ENCODE data around the gene KRT83. TPM values are rescaled to one million over a fixed set of nuclear protein-coding genes. Genes with fewer than 3 reads are reported as not detected.

The KRT83 gene
- total RNA-seq, 1 donor: not detected

Other genes starting within 250 kb of the KRT83 start
- 0.42 TPM for gene SMIM41, start 241.7 kb downstream of the KRT83 start, total RNA-seq
- gene KRT80, start 129.4 kb downstream of the KRT83 start, total RNA-seq: not detected
- gene KRT7, start 88.2 kb downstream of the KRT83 start, total RNA-seq: not detected
- gene KRT86, start 46.8 kb downstream of the KRT83 start, total RNA-seq: 0.21 TPM
- gene KRT81, start 29.9 kb downstream of the KRT83 start, total RNA-seq: not detected
- gene KRT85, start 46.1 kb upstream of the KRT83 start, total RNA-seq: not detected
- not detected for gene KRT84, start 64.3 kb upstream of the KRT83 start, total RNA-seq
- not detected for gene KRT82, start 84.9 kb upstream of the KRT83 start, total RNA-seq
- gene KRT75, start 113.0 kb upstream of the KRT83 start, total RNA-seq: not detected
- gene KRT6B, start 130.7 kb upstream of the KRT83 start, total RNA-seq: not detected
- not detected for gene KRT6C, start 152.4 kb upstream of the KRT83 start, total RNA-seq
- gene KRT6A, start 171.9 kb upstream of the KRT83 start, total RNA-seq: not detected
- 0.42 TPM for gene KRT5, start 199.0 kb upstream of the KRT83 start, total RNA-seq
- gene KRT71, start 231.7 kb upstream of the KRT83 start, total RNA-seq: not detected

Data from mononuclear cell (primary cell).